Right lobe of liver (tissue), 6 donors: Measurements from ENCODE around the gene XDH. TPM values are rescaled to one million over a fixed set of nuclear protein-coding genes. Genes with fewer than 3 reads are reported as not detected.

Experiments used
- ATAC-seq, 4 donors: fragments of 200-7000 bp; cut with Tn5 transposase; one replicate each; pipeline ENCODE4 v1.9.1; 2020; ENCODE audit warnings: mild to moderate bottlenecking in 4 of 4, moderate library complexity in 4 of 4
- DNase-seq, 3 donors: peaks; one replicate each; pipeline ENCODE4 v3.0.0-alpha.2; 2020
- H3K27ac ChIP-seq, 3 donors: fragments of 200-600 bp; one replicate each; pipeline ENCODE4 v1.8.0; 2022
- H3K27me3 ChIP-seq, 2 donors: fragments of 200-600 bp; one replicate each; pipeline ENCODE4 v1.8.0; 2022
- H3K36me3 ChIP-seq, 4 donors: fragments of 200-600 bp; sonication (generic) in 1 of 4; one replicate each; pipeline versions ENCODE4 v1.5.1 to v1.8.0; 2017 to 2022; ENCODE audit warnings: control low read depth in 1 of 4
- H3K4me1 ChIP-seq, 4 donors: fragments of 200-600 bp; sonication (generic) in 1 of 4; one replicate each; pipeline versions ENCODE4 v1.5.1 to v1.8.0; 2017 to 2022; ENCODE audit warnings: control low read depth in 1 of 4
- H3K4me3 ChIP-seq, 3 donors: fragments of 200-600 bp; one replicate each; pipeline ENCODE4 v1.8.0; 2022
- H3K9me3 ChIP-seq, 4 donors: fragments of 200-600 bp; sonication (generic) in 1 of 4; one replicate each; pipeline versions ENCODE4 v1.5.1 to v1.8.0; 2017 to 2022; ENCODE audit warnings: control low read depth in 1 of 4
- POLR2A ChIP-seq: fragments of 450-650 bp; IDR thresholded peaks from one replicate; pipeline ENCODE4 v1.6.1; 2017; ENCODE audit warnings: antibody characterized with exemption, mild to moderate bottlenecking
- WGBS: methylation state at CpG from one replicate; pipeline ENCODE4 v1.1.6; 2018; ENCODE audit warnings: low coverage, low lambda C conversion rate; ENCODE audit not compliant: insufficient coverage; ENCODE audit errors: missing lambda C conversion rate; 5-methylcytosine and 5-hydroxymethylcytosine counted together
- intact Hi-C, 2 donors: fragments of 100-400 bp; cut with DNase I; formaldehyde crosslinking; loops; one replicate each; pipeline versions ENCODE4 v1.11.2 to v1.14.1; 2022
- total RNA-seq, 6 experiments: library from RNA; depleted of rRNA in 2 of 6; stranded (reverse); fragments of >200 nt in 2 of 6; fragmentation: NEBNext Ultra II Directional in 3 of 6; extraction: Animal tissue kit (Norgen Biotek cat#: 25700) in 3 of 6; gene quantifications; one replicate each; pipeline versions ENCODE4 v1.1.0 to v1.2.4, GENCODE V29; 2016 to 2023
- TF ChIP-seq, protein P1 (sequence below), 4 donors: fragments of 200-600 bp in 3 of 4; fragments of 450-650 bp in 1 of 4; IDR thresholded peaks; one replicate each; pipeline versions ENCODE4 v1.5.1 to v1.8.0; 2016 to 2022; ENCODE audit warnings: antibody characterized with exemption in 4 of 4, mild to moderate bottlenecking in 2 of 4
- donor health status: DM: no; HTN: yes; CAD: no.
- donor health status: DM: no; HTN: no; CAD: no.
- donor health status: DM: no; HTN: no; CAD: no.
- donor health status: DM: no; HTN: yes; CAD: no.
- donor health status: DM: no; HTN: yes; CAD: no.

XDH gene
- total RNA-seq, 6 experiments from 2014 or later = 26.7 to 62.0 (median 37.8) TPM

- DNase-seq = no peak
- TF ChIP-seq, protein P1, sequence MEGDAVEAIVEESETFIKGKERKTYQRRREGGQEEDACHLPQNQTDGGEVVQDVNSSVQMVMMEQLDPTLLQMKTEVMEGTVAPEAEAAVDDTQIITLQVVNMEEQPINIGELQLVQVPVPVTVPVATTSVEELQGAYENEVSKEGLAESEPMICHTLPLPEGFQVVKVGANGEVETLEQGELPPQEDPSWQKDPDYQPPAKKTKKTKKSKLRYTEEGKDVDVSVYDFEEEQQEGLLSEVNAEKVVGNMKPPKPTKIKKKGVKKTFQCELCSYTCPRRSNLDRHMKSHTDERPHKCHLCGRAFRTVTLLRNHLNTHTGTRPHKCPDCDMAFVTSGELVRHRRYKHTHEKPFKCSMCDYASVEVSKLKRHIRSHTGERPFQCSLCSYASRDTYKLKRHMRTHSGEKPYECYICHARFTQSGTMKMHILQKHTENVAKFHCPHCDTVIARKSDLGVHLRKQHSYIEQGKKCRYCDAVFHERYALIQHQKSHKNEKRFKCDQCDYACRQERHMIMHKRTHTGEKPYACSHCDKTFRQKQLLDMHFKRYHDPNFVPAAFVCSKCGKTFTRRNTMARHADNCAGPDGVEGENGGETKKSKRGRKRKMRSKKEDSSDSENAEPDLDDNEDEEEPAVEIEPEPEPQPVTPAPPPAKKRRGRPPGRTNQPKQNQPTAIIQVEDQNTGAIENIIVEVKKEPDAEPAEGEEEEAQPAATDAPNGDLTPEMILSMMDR (IDR thresholded peaks at IDR 0.05) = no peak
- no peak for TF ChIP-seq POLR2A
- no peak for ATAC-seq
- WGBS = 80% methylated on average over 8 of the region's 9 CpGs
- H3K4me1 ChIP-seq = no peaks in the 10 kb centered on the region
- no peak overlapping the region for H3K4me3 ChIP-seq
- peaks cover 0 to 41% (median 17%) of the 10 kb centered on the region in 4 donors for H3K36me3 ChIP-seq
- intact Hi-C loops = no loop called here
- no peaks in the 10 kb centered on the region for H3K27me3 ChIP-seq
- no peak overlapping the region for H3K27ac ChIP-seq
- H3K9me3 ChIP-seq = no peaks in the 10 kb centered on the region
Observed at GRCh38 chr2:31347750-31348149, 66.8 kb downstream of the XDH start.

DNA sequence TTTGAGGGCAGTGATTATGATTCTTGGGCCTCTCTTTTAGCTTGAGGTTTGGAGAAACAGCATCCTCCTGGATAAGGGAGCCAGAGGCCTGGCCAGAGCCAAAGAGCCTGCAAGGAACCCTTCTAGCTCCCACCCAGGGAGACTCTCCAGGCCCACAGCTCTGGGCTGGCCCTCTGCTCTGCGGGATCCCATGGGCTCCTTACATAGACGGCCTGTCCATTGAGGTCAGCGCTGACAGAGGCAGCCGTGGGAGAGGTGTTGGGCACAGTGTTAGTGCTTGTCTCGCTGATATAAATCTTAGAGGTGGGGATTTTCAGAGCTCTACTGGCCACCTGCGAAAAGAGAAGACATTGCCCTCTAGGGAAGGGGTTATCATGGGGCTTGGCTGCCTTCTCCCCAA, 67.2 kb downstream of the XDH start:
- intact Hi-C loops = no loop called here
- H3K27me3 ChIP-seq = no peaks in the 10 kb centered on the region
- no peak overlapping the region for H3K4me3 ChIP-seq
- H3K9me3 ChIP-seq = no peaks in the 10 kb centered on the region
- WGBS = no CpG with 5 or more reads among the region's 6 CpGs
- H3K4me1 ChIP-seq = no peaks in the 10 kb centered on the region
- TF ChIP-seq, protein P1 (IDR thresholded peaks at IDR 0.05) = no peak
- TF ChIP-seq POLR2A = no peak
- DNase-seq = no peak
- peaks cover 0 to 41% (median 17%) of the 10 kb centered on the region in 4 donors for H3K36me3 ChIP-seq
- no peak overlapping the region for H3K27ac ChIP-seq
- ATAC-seq = peak in 1 of 4 donors; percentile 8

GRCh38 chr2:31344447-31344846, 70.1 kb downstream of the XDH start:
- TF ChIP-seq POLR2A = no peak
- TF ChIP-seq, protein P1 (IDR thresholded peaks at IDR 0.05) = no peak

GRCh38 chr2:31341351-31341750, 73.2 kb downstream of the XDH start:
- H3K36me3 ChIP-seq = peaks cover 0 to 29% (median 14%) of the 10 kb centered on the region in 4 donors
- ATAC-seq (no peak), DNase-seq (no peak)
- no peak overlapping the region for H3K27ac ChIP-seq
- intact Hi-C loops = no loop called here
- H3K27me3 ChIP-seq = no peaks in the 10 kb centered on the region
- TF ChIP-seq, protein P1 (IDR thresholded peaks at IDR 0.05) = no peak
- TF ChIP-seq POLR2A = no peak
- H3K4me3 ChIP-seq = no peak overlapping the region
- no peaks in the 10 kb centered on the region for H3K9me3 ChIP-seq
- 90% methylated on average over 6 of the region's 6 CpGs for WGBS
- no peaks in the 10 kb centered on the region for H3K4me1 ChIP-seq

More at GRCh38 chr2:31344447-31344846, 70.1 kb downstream of the XDH start:
- Histone ChIP-seq H3K9me3 (no peaks in the 10 kb centered on the region), H3K27ac (no peak overlapping the region), H3K4me1 (no peaks in the 10 kb centered on the region), H3K4me3 (no peak overlapping the region), H3K27me3 (no peaks in the 10 kb centered on the region), H3K36me3 (peaks cover 0 to 54% (median 25%) of the 10 kb centered on the region in 4 donors)
- DNase-seq = no peak
- intact Hi-C loops = no loop called here
- ATAC-seq = peak in 1 of 4 donors; percentile 26
- 81% methylated on average over 2 of the region's 4 CpGs for WGBS

- TF ChIP-seq, protein P1 (IDR thresholded peaks at IDR 0.05) = no peak
- no peak for TF ChIP-seq POLR2A
- Histone ChIP-seq H3K36me3 (peaks cover 0 to 22% (median 9%) of the 10 kb centered on the region in 4 donors), H3K4me1 (no peaks in the 10 kb centered on the region), H3K9me3 (no peaks in the 10 kb centered on the region), H3K27me3 (no peaks in the 10 kb centered on the region), H3K4me3 (no peak overlapping the region), H3K27ac (no peak overlapping the region)
- ATAC-seq (no peak), DNase-seq (no peak)
- intact Hi-C loops = loop anchor here in 1 of 2 donors (10.0 kb wide), 1 partner anchor 615 kb away; no protein-coding TSS in a partner anchor
- WGBS = 88% methylated on average over 8 of the region's 9 CpGs
Observed at GRCh38 chr2:31339696-31340095, 74.8 kb downstream of the XDH start.
